DOHH2 (cell line): Measurements from ENCODE around the gene CLDN7.
A peak's percentile ranks its signal among the peaks of the same experiment; 100 is the strongest.

ENCODE experiments used
- H3F3A ChIP-seq: fragments of 200-600 bp; sonication (generic), shearing (Covaris generic); 2 replicates; pipeline ENCODE4 v1.6.0; 2016; ENCODE audit warnings: antibody characterized with exemption, mild to moderate bottlenecking; ENCODE audit not compliant: control insufficient read depth, insufficient read depth
- H3K27ac ChIP-seq: fragments of 200-600 bp; sonication (generic); 2 replicates; pipeline ENCODE4 v1.5.1; 2014; ENCODE audit warnings: low read depth, mild to moderate bottlenecking, low read length, moderate library complexity
- H3K27me3 ChIP-seq: fragments of 200-600 bp; sonication (generic); 2 replicates; pipeline ENCODE4 v1.6.1; 2014; ENCODE audit warnings: mild to moderate bottlenecking, low read length, mixed read lengths; ENCODE audit not compliant: control insufficient read depth
- H3K36me3 ChIP-seq: fragments of 200-600 bp; sonication (generic); 2 replicates; pipeline ENCODE4 v1.6.1; 2014; ENCODE audit warnings: mild to moderate bottlenecking, low read length, moderate library complexity, mixed read lengths; ENCODE audit not compliant: control insufficient read depth
- H3K4me1 ChIP-seq: fragments of 200-600 bp; sonication (generic); 2 replicates; pipeline ENCODE4 v1.6.1; 2014; ENCODE audit warnings: mild to moderate bottlenecking, low read length, mixed read lengths; ENCODE audit not compliant: control insufficient read depth
- H3K4me2 ChIP-seq: fragments of 200-600 bp; sonication (generic); 2 replicates; pipeline ENCODE4 v1.6.0; 2014; ENCODE audit warnings: mild to moderate bottlenecking, low read length, moderate library complexity
- H3K4me3 ChIP-seq: fragments of 200-600 bp; sonication (generic); 2 replicates; pipeline ENCODE4 v1.5.1; 2014; ENCODE audit warnings: mild to moderate bottlenecking, low read length, mixed read lengths
- H3K79me2 ChIP-seq: fragments of 200-600 bp; sonication (generic); 2 replicates; pipeline ENCODE4 v1.6.1; 2014; ENCODE audit warnings: mild to moderate bottlenecking, low read length, mixed read lengths; ENCODE audit not compliant: control insufficient read depth
- H3K9me2 ChIP-seq: fragments of 200-600 bp; sonication (generic); replicated peaks from 2 replicates; pipeline ENCODE4 v1.6.1; 2014; ENCODE audit warnings: mild to moderate bottlenecking, low read length, mixed read lengths; ENCODE audit not compliant: control insufficient read depth
- H3K9me3 ChIP-seq: fragments of 200-600 bp; sonication (generic); 2 replicates; pipeline ENCODE4 v1.6.1; 2014; ENCODE audit warnings: antibody characterized with exemption, low read length, mixed read lengths; ENCODE audit not compliant: control insufficient read depth, insufficient read depth
- H4K20me1 ChIP-seq: fragments of 200-600 bp; sonication (generic); 2 replicates; pipeline ENCODE4 v1.6.0; 2014; ENCODE audit warnings: low read depth, mild to moderate bottlenecking, antibody characterized with exemption, low read length, moderate library complexity; ENCODE audit not compliant: control insufficient read depth, insufficient read depth
- CTCF ChIP-seq: fragments of 200-600 bp; sonication (generic); IDR thresholded peaks from one replicate; pipeline ENCODE4 v1.5.1; 2014; ENCODE audit warnings: antibody characterized with exemption, mild to moderate bottlenecking, low read depth, low read length; ENCODE audit not compliant: poor library complexity, severe bottlenecking
- EZH2phosphoT487 ChIP-seq: fragments of 200-600 bp; sonication (generic); IDR thresholded peaks from 2 replicates; pipeline ENCODE4 v1.6.1; 2017; ENCODE audit warnings: borderline replicate concordance, mild to moderate bottlenecking, antibody characterized with exemption, low read length, moderate library complexity, mixed read lengths

Gene CLDN7

GRCh38 chr17:7222093-7222971 lies 39.9 kb downstream of the CLDN7 start:
- peaks cover 64% of the 10 kb centered on the region for H3K36me3 ChIP-seq
- H3K27me3 ChIP-seq = no peaks in the 10 kb centered on the region
- peaks cover 9% of the 10 kb centered on the region for H3K79me2 ChIP-seq
- TF ChIP-seq EZH2phosphoT487 (no peak), CTCF (no peak)
- H3K9me2 ChIP-seq = no peaks in the 10 kb centered on the region
- H3K4me3 ChIP-seq = no peak overlapping the region
- no peak overlapping the region for H3K27ac ChIP-seq
- H3K4me1 ChIP-seq = peaks cover 36% of the 10 kb centered on the region
- H3F3A ChIP-seq = peaks cover 17% of the 10 kb centered on the region
- H3K4me2 ChIP-seq = no peak overlapping the region
- peaks cover 5% of the 10 kb centered on the region; the same call in 1 of the 2 replicates for H4K20me1 ChIP-seq
- no peaks in the 10 kb centered on the region for H3K9me3 ChIP-seq

GRCh38 chr17:7221278-7222092 lies 40.8 kb downstream of the CLDN7 start:
- peaks cover 17% of the 10 kb centered on the region for H3F3A ChIP-seq
- no peak overlapping the region; the same call in 1 of the 2 replicates for H3K27ac ChIP-seq
- H3K4me1 ChIP-seq = peaks cover 42% of the 10 kb centered on the region
- H3K9me3 ChIP-seq = no peaks in the 10 kb centered on the region
- no peaks in the 10 kb centered on the region for H3K9me2 ChIP-seq
- H3K36me3 ChIP-seq = peaks cover 55% of the 10 kb centered on the region
- H3K4me2 ChIP-seq = peak overlapping the region; percentile 82; the same call in 1 of the 2 replicates
- H3K27me3 ChIP-seq = no peaks in the 10 kb centered on the region
- H3K79me2 ChIP-seq = peaks cover 16% of the 10 kb centered on the region
- H3K4me3 ChIP-seq = no peak overlapping the region
- peaks cover 5% of the 10 kb centered on the region; the same call in 1 of the 2 replicates for H4K20me1 ChIP-seq
- TF ChIP-seq CTCF (no peak), EZH2phosphoT487 (no peak)

GRCh38 chr17:7220593-7221277 lies 41.5 kb downstream of the CLDN7 start:
- Histone ChIP-seq H3F3A (peaks cover 17% of the 10 kb centered on the region), H3K79me2 (peaks cover 23% of the 10 kb centered on the region), H3K27ac (peak overlapping the region; percentile 43), H3K36me3 (peaks cover 48% of the 10 kb centered on the region), H3K4me3 (peak overlapping the region; percentile 73), H3K9me2 (no peaks in the 10 kb centered on the region), H3K4me2 (peak overlapping the region; percentile 82), H3K4me1 (peaks cover 50% of the 10 kb centered on the region), H4K20me1 (peaks cover 5% of the 10 kb centered on the region; the same call in 1 of the 2 replicates), H3K9me3 (no peaks in the 10 kb centered on the region), H3K27me3 (no peaks in the 10 kb centered on the region)
- no peak for TF ChIP-seq EZH2phosphoT487
- TF ChIP-seq CTCF = peak; percentile 58
